ENCODE data around the gene RNASEH1.
"Not testable (repeated sequence)": the region's sequence is repeated elsewhere in the genome, so short reads cannot be mapped to it uniquely, and the experiment has no call there.

Gene RNASEH1

DNA sequence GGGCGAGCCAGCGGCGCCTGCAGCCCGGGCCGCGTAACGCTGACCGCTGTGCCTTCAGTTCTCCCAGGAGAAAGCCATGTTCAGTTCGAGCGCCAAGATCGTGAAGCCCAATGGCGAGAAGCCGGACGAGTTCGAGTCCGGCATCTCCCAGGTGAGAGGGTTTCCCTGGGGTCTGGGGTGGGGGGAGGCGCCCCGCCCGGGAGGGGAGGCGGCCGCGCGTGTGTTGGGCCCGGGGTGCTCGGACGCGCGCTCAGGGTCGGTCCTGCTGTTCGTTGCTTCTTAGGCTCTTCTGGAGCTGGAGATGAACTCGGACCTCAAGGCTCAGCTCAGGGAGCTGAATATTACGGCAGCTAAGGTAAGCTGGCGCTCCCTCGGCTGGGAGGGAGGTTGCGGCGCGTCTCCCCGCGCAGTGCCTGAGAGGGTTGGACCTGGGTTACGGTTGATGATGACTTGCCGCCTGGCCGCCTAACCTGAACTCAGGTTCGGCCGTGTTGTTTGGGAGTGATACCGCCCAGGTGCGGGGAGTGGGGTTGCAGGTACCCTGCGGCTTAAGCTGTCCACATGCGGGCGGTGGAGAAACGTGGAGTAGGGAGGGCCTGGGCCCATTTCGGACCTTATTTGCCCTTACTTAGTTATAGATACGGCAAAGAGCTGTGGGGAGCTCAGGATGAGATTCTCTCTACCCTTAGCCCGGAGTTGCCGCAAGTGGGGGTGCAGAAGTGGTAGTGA is 17.6 kb upstream of the RNASEH1 start:
- Histone ChIP-seq H3K4me1 (ENCODE audit: control insufficient read depth, insufficient read depth, low read length, poor library complexity, severe bottlenecking) (peaks cover 24% of the 10 kb centered on the region), H3K9me3 (ENCODE audit: control insufficient read depth, low read length) (no peaks in the 10 kb centered on the region), H3K27ac (ENCODE audit: low read depth, low read length, severe bottlenecking) (peak overlapping the region; percentile 98), H3K4me3 (ENCODE audit: extremely low read depth, insufficient read depth, low read length, poor library complexity, severe bottlenecking) (peak overlapping the region; percentile 95), H3K36me3 (ENCODE audit: control insufficient read depth, insufficient read depth, low read length) (peaks cover 49% of the 10 kb centered on the region)
- WGBS, 2 experiments (ENCODE audit: insufficient coverage in 2 of 2) = 2% methylated on average over 38 to 52 of the region's 54 CpGs

DNA sequence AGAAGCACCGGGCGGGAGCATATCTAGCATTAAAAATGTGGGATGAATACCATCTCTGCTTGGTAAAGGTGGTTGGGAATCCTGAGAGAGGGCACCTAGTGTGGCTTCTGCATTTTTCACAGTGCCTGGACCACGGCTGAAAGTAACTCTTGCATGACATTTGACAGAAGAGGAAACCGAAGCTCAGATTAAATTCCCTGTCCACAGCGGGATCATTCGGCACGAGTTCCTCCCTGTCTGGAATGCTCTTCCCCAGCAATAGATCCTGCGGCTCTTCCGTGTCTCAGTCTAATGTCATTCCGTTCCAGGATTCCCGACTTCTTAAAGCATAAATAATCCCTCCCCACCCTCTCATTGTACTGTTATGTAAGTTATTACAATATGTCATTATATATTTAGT is 16.0 kb upstream of the RNASEH1 start:
- peaks cover 33% of the 10 kb centered on the region for H3K36me3 ChIP-seq (ENCODE audit: control insufficient read depth, insufficient read depth, low read length)
- peaks cover 21% of the 10 kb centered on the region for H3K4me1 ChIP-seq (ENCODE audit: control insufficient read depth, insufficient read depth, low read length, poor library complexity, severe bottlenecking)
- H3K4me3 ChIP-seq (ENCODE audit: extremely low read depth, insufficient read depth, low read length, poor library complexity, severe bottlenecking) = no peak overlapping the region
- WGBS, 2 experiments (ENCODE audit: insufficient coverage in 2 of 2) = 94 to 98% methylated on average over 8 to 10 of the region's 11 CpGs
- no peaks in the 10 kb centered on the region for H3K9me3 ChIP-seq (ENCODE audit: control insufficient read depth, low read length)
- H3K27ac ChIP-seq (ENCODE audit: low read depth, low read length, severe bottlenecking) = no peak overlapping the region

DNA sequence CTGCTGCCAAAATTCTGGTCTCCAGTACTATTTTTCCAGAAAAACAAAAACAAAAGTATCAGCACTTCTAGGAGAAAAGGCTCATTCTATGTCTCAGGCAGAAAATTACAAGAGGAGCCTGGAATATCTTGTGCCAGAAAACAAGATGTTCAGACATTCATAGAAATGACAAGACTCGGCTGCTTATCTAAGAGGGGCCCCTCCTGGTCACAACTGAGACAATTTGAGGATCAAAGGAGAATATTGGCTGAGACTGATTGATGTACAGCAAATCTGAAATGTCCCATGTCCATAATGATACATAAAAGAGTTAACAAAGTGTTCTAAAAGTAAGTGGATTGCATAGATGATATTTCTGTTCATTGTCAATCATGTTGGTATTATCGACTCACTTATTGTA is 14.5 kb upstream of the RNASEH1 start:
- Histone ChIP-seq H3K9me3 (ENCODE audit: control insufficient read depth, low read length) (no peaks in the 10 kb centered on the region), H3K4me1 (ENCODE audit: control insufficient read depth, insufficient read depth, low read length, poor library complexity, severe bottlenecking) (peaks cover 8% of the 10 kb centered on the region), H3K27ac (ENCODE audit: low read depth, low read length, severe bottlenecking) (no peak overlapping the region), H3K4me3 (ENCODE audit: extremely low read depth, insufficient read depth, low read length, poor library complexity, severe bottlenecking) (no peak overlapping the region), H3K36me3 (ENCODE audit: control insufficient read depth, insufficient read depth, low read length) (peaks cover 18% of the 10 kb centered on the region)
- WGBS, 2 experiments (ENCODE audit: insufficient coverage in 2 of 2) = 86 to 100% methylated on average over 1 of the region's 2 CpGs

DNA sequence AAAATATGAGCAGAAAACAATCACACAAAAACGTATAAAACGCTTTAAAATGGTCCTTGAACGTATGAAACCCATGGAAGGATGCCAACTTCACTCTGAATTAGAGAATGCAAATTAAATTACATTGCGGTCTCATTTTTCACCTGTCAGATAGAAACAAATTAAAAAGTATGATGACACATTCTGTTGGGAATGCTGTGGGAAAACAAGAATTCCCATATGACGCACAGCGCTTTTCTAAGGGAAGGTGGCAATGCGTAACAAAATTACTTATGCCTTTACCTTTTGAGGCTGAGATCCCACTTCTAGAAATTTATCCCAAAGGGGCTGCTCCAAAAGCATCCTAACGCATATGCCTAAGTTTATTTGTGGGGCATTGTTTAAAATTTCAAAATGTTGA is 13.2 kb upstream of the RNASEH1 start:
- Histone ChIP-seq H3K9me3 (ENCODE audit: control insufficient read depth, low read length) (no peaks in the 10 kb centered on the region), H3K36me3 (ENCODE audit: control insufficient read depth, insufficient read depth, low read length) (peaks cover 5% of the 10 kb centered on the region), H3K27ac (ENCODE audit: low read depth, low read length, severe bottlenecking) (no peak overlapping the region), H3K4me1 (ENCODE audit: control insufficient read depth, insufficient read depth, low read length, poor library complexity, severe bottlenecking) (no peaks in the 10 kb centered on the region), H3K4me3 (ENCODE audit: extremely low read depth, insufficient read depth, low read length, poor library complexity, severe bottlenecking) (no peak overlapping the region)
- 86 to 98% methylated on average over 3 to 4 of the region's 8 CpGs for WGBS, 2 experiments (ENCODE audit: insufficient coverage in 2 of 2)

DNA sequence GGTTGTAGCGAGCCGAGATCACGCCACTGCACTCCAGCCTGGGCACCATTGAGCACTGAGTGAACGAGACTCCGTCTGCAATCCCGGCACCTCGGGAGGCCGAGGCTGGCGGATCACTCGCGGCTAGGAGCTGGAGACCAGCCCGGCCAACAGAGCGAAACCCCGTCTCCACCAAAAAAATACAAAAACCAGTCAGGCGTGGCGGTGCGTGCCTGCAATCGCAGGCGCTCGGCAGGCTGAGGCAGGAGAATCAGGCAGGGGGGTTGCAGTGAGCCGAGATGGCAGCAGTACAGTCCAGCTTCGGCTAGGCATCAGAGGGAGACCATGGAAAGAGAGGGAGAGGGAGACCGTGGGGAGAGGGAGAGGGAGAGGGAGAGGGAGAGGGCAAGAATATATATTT is 11.5 kb upstream of the RNASEH1 start:
- WGBS, 2 experiments (ENCODE audit: insufficient coverage in 2 of 2) = 80% methylated on average over 1 of the region's 23 CpGs; no CpG with 5 or more reads in 1 of the 2 experiments
- not testable (repeated sequence) for H3K36me3 ChIP-seq (ENCODE audit: control insufficient read depth, insufficient read depth, low read length); H3K4me3 ChIP-seq (ENCODE audit: extremely low read depth, insufficient read depth, low read length, poor library complexity, severe bottlenecking); H3K9me3 ChIP-seq (ENCODE audit: control insufficient read depth, low read length); H3K27ac ChIP-seq (ENCODE audit: low read depth, low read length, severe bottlenecking); H3K4me1 ChIP-seq (ENCODE audit: control insufficient read depth, insufficient read depth, low read length, poor library complexity, severe bottlenecking)

DNA sequence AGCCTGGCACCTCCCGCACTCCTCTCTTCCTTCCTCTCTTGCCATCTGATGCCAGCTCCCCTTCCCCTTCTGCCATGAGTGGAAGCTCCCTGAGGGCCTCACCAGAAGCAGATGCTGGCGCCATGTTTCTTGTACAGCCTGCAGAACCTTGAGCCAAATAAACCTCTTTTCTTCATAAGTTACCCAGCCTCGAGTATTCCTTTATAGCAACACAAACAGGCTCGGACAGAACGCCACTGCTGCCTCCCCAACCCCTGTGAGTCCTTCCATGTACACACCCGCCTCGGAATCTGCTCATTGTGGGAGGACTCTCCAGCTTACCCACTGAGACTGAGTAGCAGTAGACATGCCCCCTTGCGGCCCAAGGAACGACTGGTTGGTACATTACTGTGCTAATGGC is 8.7 kb upstream of the RNASEH1 start:
- Histone ChIP-seq H3K9me3 (ENCODE audit: control insufficient read depth, low read length) (no peaks in the 10 kb centered on the region), H3K27ac (ENCODE audit: low read depth, low read length, severe bottlenecking) (no peak overlapping the region), H3K4me1 (ENCODE audit: control insufficient read depth, insufficient read depth, low read length, poor library complexity, severe bottlenecking) (no peaks in the 10 kb centered on the region), H3K36me3 (ENCODE audit: control insufficient read depth, insufficient read depth, low read length) (peaks cover 4% of the 10 kb centered on the region), H3K4me3 (ENCODE audit: extremely low read depth, insufficient read depth, low read length, poor library complexity, severe bottlenecking) (no peak overlapping the region)
- WGBS, 2 experiments (ENCODE audit: insufficient coverage in 2 of 2) = 84 to 93% methylated on average over 4 to 9 of the region's 9 CpGs

DNA sequence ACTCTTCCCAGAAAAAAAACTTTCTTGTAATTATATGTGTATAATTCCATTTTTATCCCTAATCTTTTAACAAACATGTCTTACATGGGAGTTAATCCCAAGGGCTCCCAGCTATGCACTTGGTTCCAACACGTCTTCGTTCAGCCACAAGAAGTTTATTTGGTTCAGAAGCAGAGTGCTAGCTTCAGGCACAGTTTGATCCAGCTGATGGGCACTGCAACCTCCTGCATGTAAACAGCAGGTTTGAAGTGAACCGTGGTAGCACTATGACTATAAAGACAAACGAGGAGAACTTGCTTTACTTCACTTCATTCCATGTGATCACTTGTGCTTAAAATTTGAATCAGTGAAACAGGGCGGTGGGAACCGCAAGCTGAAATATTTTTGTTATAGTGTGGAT is 7.0 kb upstream of the RNASEH1 start:
- Histone ChIP-seq H3K27ac (ENCODE audit: low read depth, low read length, severe bottlenecking) (no peak overlapping the region), H3K36me3 (ENCODE audit: control insufficient read depth, insufficient read depth, low read length) (peaks cover 10% of the 10 kb centered on the region), H3K9me3 (ENCODE audit: control insufficient read depth, low read length) (no peaks in the 10 kb centered on the region), H3K4me3 (ENCODE audit: extremely low read depth, insufficient read depth, low read length, poor library complexity, severe bottlenecking) (no peak overlapping the region), H3K4me1 (ENCODE audit: control insufficient read depth, insufficient read depth, low read length, poor library complexity, severe bottlenecking) (no peaks in the 10 kb centered on the region)
- WGBS, 2 experiments (ENCODE audit: insufficient coverage in 2 of 2) = 67% methylated on average over 3 to 4 of the region's 6 CpGs

DNA sequence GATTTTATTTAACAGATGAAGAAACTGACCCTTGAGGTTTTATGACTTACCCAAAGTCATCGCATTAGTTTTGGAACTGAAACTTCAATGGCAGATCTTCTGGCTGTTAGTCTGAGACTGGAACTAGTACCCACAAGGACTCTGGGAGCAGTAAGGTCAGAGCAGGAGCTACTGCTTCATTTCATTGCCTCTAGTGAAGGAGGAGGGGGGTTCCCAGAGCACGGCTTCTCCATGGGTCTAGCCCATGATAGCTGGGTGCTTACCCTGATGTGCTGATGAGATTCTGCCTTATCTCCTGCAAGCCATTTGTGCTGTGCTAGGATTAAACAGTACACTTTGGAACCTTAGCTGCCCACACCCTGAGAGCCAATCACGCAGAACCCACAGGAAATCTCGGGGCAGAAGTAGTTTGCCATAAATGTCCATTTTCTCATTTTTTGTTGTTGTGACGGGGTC is 5.4 kb upstream of the RNASEH1 start:
- 95 to 98% methylated on average over 4 to 5 of the region's 5 CpGs for WGBS, 2 experiments (ENCODE audit: insufficient coverage in 2 of 2)
- H3K4me3 ChIP-seq (ENCODE audit: extremely low read depth, insufficient read depth, low read length, poor library complexity, severe bottlenecking) = no peak overlapping the region
- no peaks in the 10 kb centered on the region for H3K4me1 ChIP-seq (ENCODE audit: control insufficient read depth, insufficient read depth, low read length, poor library complexity, severe bottlenecking)
- H3K36me3 ChIP-seq (ENCODE audit: control insufficient read depth, insufficient read depth, low read length) = peaks cover 10% of the 10 kb centered on the region
- no peaks in the 10 kb centered on the region for H3K9me3 ChIP-seq (ENCODE audit: control insufficient read depth, low read length)
- no peak overlapping the region for H3K27ac ChIP-seq (ENCODE audit: low read depth, low read length, severe bottlenecking)

DNA sequence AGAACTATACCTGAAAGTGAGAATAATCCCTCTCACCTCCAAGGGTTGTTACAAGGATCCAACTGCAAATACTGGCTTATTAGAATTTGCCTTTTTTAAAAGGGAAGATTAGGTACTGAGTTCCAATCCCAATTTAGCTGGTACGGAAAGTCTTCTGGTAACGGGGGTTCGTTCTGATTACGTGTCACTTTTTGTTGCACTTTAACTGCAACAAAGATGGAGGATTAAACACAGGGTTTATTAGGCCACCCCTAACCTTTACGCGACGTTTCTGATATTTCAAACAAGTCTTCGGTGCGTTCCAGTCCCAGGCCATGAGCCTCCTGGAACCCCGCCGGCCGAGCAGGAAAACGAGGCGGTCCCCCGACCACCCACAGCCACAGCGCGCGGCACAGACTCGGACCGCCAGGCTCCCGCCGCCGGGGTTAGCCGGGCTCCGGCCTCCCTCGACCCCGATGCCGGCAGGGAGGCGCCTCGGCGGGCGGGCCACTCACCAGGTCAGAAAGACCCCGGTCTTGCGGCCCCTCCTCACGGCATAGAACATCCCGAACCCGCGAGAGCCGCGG is 411 bp downstream of the RNASEH1 start:
- Histone ChIP-seq H3K4me1 (ENCODE audit: control insufficient read depth, insufficient read depth, low read length, poor library complexity, severe bottlenecking) (peaks cover 3% of the 10 kb centered on the region), H3K27ac (ENCODE audit: low read depth, low read length, severe bottlenecking) (peak overlapping the region; percentile 91), H3K36me3 (ENCODE audit: control insufficient read depth, insufficient read depth, low read length) (peaks cover 41% of the 10 kb centered on the region), H3K4me3 (ENCODE audit: extremely low read depth, insufficient read depth, low read length, poor library complexity, severe bottlenecking) (peak overlapping the region; percentile 95), H3K9me3 (ENCODE audit: control insufficient read depth, low read length) (no peaks in the 10 kb centered on the region)
- 1% methylated on average over 38 of the region's 40 CpGs for WGBS, 2 experiments (ENCODE audit: insufficient coverage in 2 of 2)

DNA sequence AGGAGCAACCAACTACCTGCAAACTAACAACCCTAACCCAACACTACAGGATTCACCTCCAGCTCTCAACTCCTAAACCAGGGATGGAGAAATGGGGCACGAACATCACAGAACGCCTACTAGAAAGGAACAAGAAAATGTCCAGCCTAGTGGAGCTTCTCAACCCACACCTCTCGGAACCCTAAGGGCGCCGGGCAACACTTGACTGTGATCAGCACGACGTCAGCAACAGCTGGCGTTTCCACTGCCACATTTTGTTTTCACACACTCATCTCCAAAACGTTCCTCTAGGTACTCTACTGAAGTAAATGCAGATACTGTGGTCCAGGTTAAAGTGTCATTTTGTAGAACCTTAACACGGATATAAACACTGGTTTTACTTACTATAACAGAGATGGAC is 4.2 kb downstream of the RNASEH1 start:
- H3K27ac ChIP-seq (ENCODE audit: low read depth, low read length, severe bottlenecking) = no peak overlapping the region
- no peaks in the 10 kb centered on the region for H3K9me3 ChIP-seq (ENCODE audit: control insufficient read depth, low read length)
- 90 to 100% methylated on average over 2 to 8 of the region's 10 CpGs for WGBS, 2 experiments (ENCODE audit: insufficient coverage in 2 of 2)
- H3K4me3 ChIP-seq (ENCODE audit: extremely low read depth, insufficient read depth, low read length, poor library complexity, severe bottlenecking) = no peak overlapping the region
- H3K36me3 ChIP-seq (ENCODE audit: control insufficient read depth, insufficient read depth, low read length) = peaks cover 71% of the 10 kb centered on the region
- peaks cover 3% of the 10 kb centered on the region for H3K4me1 ChIP-seq (ENCODE audit: control insufficient read depth, insufficient read depth, low read length, poor library complexity, severe bottlenecking)

DNA sequence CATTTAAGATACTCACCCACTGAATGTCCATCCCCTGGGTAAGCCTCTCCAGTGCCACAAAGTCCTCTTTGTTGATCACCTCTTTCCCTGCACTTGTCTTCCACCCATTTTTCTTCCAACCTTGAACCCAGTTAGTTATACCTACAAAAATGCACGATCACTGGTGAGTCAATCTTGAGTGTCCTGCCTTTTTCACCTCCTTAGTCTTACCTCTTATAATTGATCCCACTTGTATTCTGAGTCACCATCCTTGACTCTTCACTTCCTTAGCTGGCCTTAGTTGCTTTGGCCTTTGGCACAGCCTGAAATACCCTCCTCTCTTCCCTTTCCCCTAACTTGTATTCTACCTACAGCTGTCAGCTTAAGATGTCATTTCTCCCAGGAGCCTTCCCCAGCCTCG is 10.2 kb downstream of the RNASEH1 start:
- Histone ChIP-seq H3K36me3 (ENCODE audit: control insufficient read depth, insufficient read depth, low read length) (peaks cover 97% of the 10 kb centered on the region), H3K27ac (ENCODE audit: low read depth, low read length, severe bottlenecking) (no peak overlapping the region), H3K4me1 (ENCODE audit: control insufficient read depth, insufficient read depth, low read length, poor library complexity, severe bottlenecking) (no peaks in the 10 kb centered on the region), H3K9me3 (ENCODE audit: control insufficient read depth, low read length) (no peaks in the 10 kb centered on the region), H3K4me3 (ENCODE audit: extremely low read depth, insufficient read depth, low read length, poor library complexity, severe bottlenecking) (no peak overlapping the region)
- 93 to 94% methylated on average over 1 to 2 of the region's 2 CpGs for WGBS, 2 experiments (ENCODE audit: insufficient coverage in 2 of 2)

Data from mesodermal cell (in vitro differentiated cells).